GOT3 (cell line): ENCODE data around the gene EIF4EBP3.

ENCODE experiments used
- DNase-seq: peaks from one replicate; lab custom pipeline; 2025; ENCODE audit warnings: mixed read lengths; lab: John Stamatoyannopoulos, UW

EIF4EBP3 gene

DNA sequence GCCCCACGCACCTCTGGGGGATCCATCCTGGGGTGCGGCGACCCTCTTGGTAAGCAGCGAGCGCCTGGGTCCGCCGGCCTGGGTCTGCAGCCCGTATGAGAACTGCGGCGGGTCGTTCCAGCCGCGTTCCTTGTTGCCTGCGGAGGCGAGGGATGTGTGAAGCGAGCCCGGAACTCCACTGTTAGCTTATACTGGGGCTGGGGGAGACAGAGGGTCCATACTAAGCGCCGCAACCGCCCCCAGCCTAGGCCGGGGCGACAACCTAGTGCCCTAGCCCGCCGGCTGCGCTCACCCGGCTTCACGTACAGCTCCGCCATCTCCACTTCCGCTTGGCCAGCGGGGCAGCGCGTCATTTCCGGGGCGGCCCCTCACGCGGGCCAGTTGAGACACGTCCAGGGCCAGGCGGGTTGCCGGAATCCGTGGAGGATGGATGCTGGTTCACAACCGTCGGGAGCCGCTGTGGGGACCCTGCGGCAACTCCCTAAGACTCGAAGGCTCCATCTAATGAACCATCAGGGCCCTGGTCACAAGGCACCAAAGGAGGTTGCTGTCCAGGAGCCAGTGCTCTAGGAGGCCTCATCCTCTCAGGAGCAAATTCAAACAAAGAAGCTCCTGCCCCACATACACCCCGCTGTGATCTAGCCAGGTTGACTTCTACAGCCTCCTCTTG lies 9.8 kb downstream of the EIF4EBP3 start, which contains the start of gene SRA1:
SRA1 (minus strand) TSS at position 338 of the 670 bp plus-strand sequence; CDS start at position 317, 21 bp downstream.
- peak; percentile 82 for DNase-seq

DNA sequence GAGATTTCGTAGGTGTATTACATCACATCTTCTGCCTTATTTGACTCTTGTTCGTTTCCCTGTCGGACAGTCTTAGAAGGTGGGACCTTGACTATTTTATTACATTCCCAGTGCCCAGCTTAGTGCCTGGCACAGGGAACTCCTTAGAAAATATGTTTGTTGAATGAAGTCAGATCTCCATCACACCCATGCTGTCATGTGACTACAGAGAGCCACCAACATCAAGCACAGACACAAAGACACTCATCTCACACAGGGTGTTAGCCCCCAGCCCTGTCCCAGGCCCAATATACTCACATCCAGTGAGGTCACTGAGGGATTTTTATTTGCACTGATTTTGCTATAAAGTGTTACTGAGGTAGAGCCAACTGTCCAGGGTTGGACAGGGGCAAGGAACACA lies 10.5 kb downstream of the EIF4EBP3 start:
- no peak for DNase-seq

DNA sequence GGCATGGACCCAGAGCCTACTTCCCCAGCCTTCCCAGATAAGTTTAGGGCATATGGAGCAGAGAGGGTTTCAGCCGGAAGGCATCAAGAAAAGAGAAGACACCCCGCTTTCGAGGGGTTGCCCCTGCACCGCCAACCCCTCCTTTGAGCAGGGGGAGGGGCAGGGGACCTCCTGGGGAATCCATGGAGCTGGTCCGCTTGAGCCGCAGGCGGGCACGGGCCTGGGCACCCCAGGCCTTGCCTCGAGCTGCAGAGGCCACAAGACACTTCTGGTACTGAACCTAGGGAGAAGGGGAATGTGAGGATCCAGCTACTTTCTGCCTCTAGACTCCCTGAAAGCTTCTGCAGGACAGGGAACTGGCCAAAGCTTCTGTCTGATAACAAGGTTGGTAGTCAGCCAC lies 11.1 kb downstream of the EIF4EBP3 start:
- DNase-seq, result no peak

DNA sequence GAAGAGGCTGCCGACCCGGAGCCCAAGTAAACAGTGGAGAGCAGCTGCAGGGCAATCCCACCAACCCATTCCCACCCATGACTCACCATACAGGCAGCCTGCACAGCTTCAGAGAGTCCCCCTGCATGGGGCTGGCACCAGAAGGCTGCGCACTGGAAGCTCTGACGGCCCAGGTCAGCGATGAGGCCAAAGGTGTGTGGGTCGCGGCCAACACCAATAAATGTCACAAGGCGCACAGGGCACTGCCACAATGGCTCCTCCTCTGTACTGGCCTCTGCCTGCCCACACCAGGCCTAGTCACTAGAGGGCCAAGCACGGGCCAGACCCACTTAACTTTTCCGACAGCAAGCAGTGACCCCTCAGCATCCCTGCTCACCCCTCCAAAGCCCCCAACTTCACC lies 12.8 kb downstream of the EIF4EBP3 start:
- no peak for DNase-seq

DNA sequence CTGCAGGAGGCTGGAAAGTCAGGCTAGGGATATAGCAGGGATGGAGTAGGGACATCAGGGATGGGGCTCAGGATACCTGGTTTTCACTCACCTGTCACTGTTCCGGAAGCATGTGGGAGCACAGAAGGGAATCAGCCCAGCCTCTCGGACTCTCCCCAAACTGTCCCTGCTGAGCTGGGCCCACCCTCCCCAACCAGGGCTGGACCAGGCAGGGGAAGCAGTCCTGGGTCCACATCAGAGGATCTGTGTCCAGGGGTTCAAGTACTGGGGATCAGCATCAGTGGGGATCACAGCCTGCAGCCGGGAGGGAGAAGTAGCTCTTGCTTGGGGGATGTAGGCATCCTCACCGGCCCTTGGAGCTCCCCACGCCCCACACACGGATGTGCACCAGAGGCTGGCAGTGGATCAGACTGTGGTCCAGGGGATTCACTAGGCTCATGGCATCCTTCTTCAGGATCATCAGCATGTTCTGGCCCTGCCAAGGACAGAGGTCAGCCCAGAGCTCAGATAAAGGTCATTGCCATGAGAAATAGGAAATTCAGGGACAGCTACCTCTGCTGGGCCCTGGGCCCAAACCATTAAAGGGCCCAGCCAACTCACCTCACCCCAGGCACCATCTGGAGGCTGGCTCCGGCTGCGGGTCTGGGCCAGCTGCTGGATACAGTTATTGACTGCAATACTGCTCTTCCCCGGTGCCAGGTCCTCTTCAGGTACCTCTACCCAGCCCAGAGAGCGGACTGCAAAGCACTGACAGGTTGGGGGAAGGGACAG lies 14.5 kb downstream of the EIF4EBP3 start:
- DNase-seq, result no peak

DNA sequence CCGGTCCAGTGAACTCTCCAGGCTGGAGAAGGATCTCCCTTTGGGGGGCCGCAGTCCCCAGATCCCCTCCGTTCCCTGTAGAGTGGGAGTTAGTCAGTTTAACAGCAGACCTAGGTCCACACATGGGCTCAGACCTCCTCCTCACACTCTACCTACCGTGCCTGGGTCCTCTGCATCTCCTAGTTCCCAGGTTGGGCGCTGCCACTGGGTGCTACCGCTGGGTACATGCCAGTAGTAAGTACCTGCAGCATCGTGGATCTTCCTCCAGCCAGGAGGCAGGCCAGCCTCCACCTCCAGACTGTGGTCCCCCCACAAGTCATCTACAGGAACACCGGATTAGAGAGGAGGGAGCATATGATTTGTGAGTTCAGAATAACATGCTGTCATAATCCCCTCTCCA lies 16.1 kb downstream of the EIF4EBP3 start:
- no peak for DNase-seq

DNA sequence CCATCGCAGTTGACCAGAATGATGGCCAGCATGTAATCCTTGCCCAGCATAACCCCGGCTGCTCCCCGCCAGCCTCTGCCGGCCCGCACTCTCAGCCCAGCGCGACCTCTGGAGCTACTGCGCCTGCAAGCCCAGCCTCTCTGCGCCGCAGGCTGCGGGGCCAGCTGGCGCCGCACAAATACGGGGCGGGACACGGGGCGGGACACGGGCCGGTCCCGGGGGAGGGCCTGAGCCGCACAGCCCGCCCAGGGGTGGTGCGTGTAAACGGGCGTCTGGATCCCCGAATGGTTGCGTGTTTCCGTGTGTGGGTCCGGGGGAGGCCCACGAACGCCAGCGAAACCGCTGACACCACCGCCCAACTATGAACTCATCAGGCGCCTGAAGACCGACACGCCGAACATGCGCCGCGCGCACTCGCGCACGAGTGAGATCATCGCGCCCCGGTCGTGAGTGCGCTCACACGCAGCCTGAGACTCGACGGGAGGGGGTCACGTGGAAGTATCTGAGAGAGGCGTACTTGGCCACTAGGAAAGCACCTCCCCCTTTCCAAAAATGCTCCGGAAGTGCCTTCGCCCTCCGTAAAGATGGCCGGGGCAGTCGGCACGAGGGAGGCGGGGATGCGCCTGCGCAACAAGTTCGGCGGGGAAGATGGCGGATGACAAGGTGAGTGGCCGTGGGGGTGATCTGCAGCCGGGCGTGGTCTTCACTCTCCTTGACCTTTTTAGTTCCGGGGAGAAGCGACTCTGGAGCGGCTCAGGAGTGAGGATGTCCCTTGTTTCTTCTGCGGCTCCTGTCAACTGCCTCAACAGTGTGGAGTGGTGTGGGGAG lies 16.9 kb downstream of the EIF4EBP3 start, which contains the start of the genes APBB3 and SLC35A4:
APBB3 (minus strand) TSS at position 403 of the 828 bp plus-strand sequence; CDS start at position 50, 353 bp downstream.
SLC35A4 (plus strand) TSS at position 633 of the 828 bp plus-strand sequence. CDS start 2,342 bp downstream, outside the sequence.
- peak; percentile 98 for DNase-seq

DNA sequence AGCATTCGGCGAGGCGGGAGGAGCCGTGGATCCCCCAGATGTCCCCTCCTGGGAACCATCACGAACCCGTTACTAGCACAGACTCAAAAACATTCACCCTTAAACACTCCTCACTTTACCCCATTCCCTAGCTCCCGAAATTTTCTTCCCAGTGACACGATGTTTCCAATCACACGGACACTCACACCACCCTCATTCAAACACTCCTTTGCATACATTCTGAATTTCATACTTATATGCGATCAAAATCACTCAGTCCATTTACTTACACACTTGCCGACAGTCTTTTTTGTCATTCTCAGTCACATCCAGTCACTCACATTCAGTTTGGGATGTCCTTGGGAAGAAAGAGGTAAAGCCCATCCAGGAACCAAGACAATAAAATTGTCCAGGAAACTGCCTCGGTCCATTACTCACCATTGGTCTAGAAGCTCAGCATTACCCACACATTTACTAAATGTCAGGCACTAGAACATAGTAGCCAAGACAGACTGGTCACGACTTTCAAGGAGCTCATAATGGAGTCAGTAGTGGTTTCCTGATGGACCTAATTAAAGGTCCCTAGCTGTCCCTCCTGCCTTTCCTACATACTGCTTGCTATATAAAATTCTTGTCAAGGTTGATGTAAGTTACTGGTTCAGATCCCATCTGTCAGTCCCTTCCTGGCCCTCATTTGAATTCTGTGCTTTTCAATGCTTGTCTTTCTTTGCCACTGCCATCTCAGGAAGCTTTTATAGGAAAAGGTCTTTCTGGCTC lies 17.7 kb downstream of the EIF4EBP3 start:
- no peak for DNase-seq

DNA sequence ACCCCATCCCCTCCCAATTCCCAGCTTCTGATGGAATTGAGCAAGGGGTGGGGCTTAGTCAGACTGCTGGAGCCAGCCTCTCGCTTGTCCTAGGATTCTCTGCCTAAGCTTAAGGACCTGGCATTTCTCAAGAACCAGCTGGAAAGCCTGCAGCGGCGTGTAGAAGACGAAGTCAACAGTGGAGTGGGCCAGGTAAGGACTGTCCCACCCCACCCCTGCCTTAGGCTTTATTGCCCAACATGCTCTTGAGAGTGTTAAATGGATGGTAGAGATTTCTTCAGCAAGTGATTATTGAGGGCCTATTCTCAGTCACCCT lies 18.3 kb downstream of the EIF4EBP3 start:
- no peak for DNase-seq

DNA sequence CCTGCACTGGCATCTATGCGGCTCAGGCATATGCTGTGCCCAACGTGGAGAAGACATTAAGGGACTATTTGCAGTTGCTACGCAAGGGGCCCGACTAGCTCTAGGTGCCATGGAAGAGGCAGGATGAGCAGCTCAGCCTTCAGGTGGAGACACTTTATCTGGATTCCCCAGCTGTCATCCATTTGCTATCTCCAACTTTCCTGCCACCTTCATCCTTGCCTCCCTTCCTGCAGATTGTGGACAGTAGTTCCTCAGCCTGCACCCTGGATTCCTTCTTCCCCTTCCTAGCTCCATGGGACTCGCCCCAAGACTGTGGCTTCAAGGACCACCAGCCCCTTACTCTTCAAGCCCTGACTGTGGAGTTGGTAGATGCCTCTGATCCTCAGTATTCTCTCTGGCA lies 19.2 kb downstream of the EIF4EBP3 start:
- DNase-seq, result no peak

DNA sequence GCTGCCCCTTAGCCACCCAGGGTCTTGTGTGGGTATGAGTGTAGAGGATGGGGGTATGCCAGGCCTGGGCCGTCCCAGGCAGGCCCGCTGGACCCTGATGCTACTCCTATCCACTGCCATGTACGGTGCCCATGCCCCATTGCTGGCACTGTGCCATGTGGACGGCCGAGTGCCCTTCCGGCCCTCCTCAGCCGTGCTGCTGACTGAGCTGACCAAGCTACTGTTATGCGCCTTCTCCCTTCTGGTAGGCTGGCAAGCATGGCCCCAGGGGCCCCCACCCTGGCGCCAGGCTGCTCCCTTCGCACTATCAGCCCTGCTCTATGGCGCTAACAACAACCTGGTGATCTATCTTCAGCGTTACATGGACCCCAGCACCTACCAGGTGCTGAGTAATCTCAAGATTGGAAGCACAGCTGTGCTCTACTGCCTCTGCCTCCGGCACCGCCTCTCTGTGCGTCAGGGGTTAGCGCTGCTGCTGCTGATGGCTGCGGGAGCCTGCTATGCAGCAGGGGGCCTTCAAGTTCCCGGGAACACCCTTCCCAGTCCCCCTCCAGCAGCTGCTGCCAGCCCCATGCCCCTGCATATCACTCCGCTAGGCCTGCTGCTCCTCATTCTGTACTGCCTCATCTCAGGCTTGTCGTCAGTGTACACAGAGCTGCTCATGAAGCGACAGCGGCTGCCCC lies 19.8 kb downstream of the EIF4EBP3 start:
- no peak for DNase-seq

DNA sequence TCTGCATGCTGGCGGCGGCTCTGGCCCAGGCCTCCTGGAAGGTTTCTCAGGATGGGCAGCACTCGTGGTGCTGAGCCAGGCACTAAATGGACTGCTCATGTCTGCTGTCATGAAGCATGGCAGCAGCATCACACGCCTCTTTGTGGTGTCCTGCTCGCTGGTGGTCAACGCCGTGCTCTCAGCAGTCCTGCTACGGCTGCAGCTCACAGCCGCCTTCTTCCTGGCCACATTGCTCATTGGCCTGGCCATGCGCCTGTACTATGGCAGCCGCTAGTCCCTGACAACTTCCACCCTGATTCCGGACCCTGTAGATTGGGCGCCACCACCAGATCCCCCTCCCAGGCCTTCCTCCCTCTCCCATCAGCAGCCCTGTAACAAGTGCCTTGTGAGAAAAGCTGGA lies 20.4 kb downstream of the EIF4EBP3 start:
- no peak for DNase-seq

DNA sequence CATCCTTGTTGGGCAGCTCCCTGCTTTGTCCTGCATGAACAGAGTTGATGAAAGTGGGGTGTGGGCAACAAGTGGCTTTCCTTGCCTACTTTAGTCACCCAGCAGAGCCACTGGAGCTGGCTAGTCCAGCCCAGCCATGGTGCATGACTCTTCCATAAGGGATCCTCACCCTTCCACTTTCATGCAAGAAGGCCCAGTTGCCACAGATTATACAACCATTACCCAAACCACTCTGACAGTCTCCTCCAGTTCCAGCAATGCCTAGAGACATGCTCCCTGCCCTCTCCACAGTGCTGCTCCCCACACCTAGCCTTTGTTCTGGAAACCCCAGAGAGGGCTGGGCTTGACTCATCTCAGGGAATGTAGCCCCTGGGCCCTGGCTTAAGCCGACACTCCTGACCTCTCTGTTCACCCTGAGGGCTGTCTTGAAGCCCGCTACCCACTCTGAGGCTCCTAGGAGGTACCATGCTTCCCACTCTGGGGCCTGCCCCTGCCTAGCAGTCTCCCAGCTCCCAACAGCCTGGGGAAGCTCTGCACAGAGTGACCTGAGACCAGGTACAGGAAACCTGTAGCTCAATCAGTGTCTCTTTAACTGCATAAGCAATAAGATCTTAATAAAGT lies 21.1 kb downstream of the EIF4EBP3 start:
- DNase-seq, result no peak

DNA sequence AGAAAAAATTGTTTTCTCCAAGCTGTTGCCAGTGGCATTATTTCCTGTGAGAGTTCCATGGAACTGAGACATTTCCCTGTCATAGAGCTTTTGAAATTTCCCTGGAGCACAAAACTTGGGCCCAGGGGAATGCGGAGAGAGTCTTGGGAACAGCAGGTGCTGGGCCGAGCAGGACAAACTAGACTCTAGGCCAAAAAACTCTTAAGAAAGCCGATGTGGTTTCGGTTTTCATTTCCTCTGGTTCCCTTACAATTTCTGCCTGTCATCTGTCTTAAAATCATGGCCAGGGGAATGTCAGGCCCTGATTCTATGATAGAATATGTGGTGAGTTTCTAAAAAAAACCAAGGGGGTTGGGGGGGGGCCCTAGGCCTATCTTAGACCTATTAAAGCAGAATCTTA lies 21.7 kb downstream of the EIF4EBP3 start:
- DNase-seq, result no peak

DNA sequence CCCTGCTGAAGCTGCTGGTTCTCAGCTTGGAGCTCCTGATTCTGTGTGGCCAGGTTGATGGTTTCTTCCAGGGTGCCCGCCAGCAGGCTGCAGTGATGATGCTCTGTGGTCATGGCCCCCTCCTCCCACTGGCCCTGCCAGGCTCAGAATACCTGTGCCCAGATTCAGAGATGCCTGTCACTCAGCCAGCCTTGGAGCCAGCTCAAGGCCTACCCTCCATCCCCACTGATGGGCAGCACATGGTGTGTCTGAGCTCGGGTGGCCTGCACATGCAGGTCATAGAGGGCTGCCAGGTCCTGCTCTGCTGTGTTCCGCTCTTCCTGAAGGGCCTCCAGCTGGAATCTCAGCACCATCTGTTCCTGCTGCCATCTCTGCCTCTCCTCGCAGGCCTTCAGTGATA lies 22.6 kb downstream of the EIF4EBP3 start:
- DNase-seq, result no peak

DNA sequence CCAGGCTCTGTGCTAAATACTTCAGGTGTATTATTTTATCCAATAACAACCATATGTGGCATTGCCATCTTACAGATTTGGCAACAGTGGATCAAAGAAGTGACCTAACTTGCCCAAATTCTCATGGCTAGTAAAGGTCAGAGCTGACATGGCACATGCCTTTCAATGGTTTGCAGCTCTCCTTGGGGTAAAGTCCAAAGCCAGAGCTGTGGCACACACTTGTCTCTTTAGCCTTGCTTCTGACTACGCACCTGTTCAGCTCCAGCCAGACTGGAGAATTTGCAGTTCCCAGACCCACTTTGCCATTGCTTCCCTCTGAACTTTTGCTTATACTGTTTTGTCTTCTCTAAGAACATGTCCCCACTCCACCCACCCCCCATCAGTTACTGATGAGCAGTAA lies 23.0 kb downstream of the EIF4EBP3 start:
- no peak for DNase-seq

DNA sequence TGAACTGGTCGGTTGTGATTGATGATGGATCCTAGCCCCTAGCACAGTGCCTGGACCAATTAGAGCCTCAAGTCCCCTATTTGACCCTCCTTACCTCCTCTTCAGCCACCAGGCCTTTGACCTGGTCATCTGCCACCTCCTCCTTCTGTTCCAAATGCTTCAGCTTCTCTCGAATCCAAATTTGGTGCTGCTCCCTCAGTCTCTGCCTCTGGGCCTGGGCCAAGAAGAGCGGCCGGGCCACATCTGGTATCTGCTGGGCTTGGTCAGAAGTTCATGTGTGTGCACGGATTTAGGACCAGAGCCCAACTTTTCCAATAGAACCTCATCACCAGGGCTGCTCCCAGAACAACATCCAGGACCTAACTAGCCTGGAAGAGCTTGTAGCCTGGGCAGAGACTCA lies 23.6 kb downstream of the EIF4EBP3 start:
- no peak for DNase-seq

DNA sequence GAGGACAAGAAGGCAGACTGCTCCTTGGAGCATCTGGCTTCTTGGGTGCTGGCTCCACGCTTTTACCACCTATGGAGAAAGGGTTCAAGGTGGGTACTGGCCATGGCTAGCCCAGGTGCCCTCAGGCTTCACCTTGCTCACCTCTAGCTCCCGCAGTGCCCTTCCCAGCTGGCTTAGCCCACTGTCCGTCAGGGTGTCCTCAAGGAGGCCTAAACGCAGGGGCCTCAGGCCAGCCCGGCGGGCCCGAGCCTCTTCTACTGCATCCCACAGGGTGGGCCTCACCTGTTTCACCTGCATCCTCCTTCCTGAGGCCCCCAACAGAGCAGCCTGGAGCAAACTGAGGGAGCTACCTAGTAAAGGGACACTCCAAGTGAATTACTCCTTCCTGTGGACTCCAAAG lies 26.2 kb downstream of the EIF4EBP3 start:
- no peak for DNase-seq

DNA sequence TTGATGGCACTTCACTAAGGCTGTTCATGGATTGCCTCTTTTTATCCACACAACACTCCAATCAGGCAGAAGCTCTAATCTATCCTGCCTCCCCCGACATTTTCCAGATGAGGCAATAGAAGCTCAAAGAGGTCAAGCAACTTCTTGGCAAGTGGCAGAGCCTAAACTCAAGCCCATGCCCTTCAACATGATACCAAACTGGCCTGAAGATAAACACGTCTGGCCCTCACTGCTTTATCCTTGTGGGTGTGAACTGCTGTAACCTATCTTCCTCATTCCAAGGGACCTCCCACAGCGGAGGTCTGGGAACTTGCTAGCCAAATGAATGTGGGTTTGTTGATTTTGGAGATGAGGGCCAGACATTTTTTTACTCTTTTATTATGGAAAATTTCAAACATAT lies 26.7 kb downstream of the EIF4EBP3 start:
- no peak for DNase-seq

DNA sequence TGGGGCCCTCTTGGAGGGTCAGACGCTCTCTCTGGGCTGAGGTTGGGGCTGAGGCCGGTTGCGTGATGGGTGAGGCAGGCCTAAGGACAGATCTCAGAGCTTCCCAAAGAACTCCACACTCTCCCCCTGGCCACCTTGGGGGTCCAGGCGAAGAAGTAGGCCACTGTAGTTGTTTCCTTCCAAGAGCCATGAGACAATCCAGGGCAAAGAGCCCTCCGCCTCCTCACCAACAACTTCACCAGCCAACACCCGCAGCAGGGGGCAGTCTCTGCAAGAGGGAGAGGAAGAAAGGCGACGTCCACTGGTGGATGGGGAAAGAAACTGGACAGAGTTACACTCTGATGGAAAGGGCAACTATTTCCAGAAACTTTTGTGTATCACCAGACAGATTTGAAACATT lies 27.8 kb downstream of the EIF4EBP3 start:
- DNase-seq, result no peak

DNA sequence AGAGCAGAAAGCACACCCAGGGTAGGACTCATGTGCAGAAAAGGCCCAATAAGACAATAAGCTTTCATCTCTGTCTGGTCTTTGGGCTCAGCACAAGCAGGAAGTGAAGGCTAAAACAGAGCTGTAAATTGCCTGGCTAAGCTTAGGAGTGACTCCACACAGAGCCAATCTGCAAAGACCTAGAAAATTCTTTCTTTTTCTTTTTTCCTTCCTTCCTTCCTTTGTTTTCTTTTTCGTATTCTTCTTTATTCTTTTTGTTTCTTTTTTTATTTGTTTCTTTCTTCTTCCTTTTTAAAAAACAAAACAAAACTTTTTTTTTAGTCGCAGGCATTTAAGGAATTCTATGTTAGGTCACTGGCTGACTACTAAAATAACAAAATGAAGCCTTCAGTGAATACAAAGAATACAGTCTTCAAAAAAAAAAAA lies 29.3 kb downstream of the EIF4EBP3 start:
- no peak for DNase-seq
